K562 (cell line): Measurements from ENCODE around the gene PNPLA8. TPM values are rescaled to one million over a fixed set of nuclear protein-coding genes. Genes with fewer than 3 reads are reported as not detected.

Experiments
- ATAC-seq: fragments of 200-7000 bp; cut with Tn5 transposase; 3 replicates; pipeline ENCODE4 v1.9.1; 2020; ENCODE audit warnings: moderate library complexity
- BruUV-seq: library from RNA; stranded (reverse); fragments of 400-500 nt; replicated peaks from 2 replicates; lab custom pipeline; 2021; lab: Mats Ljungman, UMichigan
- CTCF ChIA-PET: fragments of 300-600 bp; formaldehyde crosslinking; extraction: SDS; loops from one replicate; lab custom pipeline; 2021; ENCODE audit warnings: low intra/inter-chr PET ratio; lab: Yijun Ruan, JAX
- POLR2A ChIA-PET: fragments of 300-600, 350-650 bp; sonication (Branson Sonifier 250); formaldehyde crosslinking; extraction: SDS; loops from one replicate; lab custom pipeline; 2021; ENCODE audit warnings: antibody characterized with exemption, inconsistent platforms; lab: Yijun Ruan, JAX
- DNase-seq, 4 experiments: peaks; one replicate each; pipeline versions ENCODE4 v3.0.0 to v3.0.0-alpha.2; 2011 to 2018; ENCODE audit warnings: low spot score in 3 of 4, mixed read lengths in 3 of 4; ENCODE audit errors: extremely low read depth in 1 of 4
- FAIRE-seq: peaks from 2 replicates; lab custom pipeline; 2011; peaks lifted over from hg19 to GRCh38; lab: Jason Lieb, UNC
- H2AFZ ChIP-seq: 2 replicates; pipeline ENCODE4 v1.6.0; 2011; ENCODE audit warnings: low read depth, low read length, control low read depth, inconsistent platforms
- H3K27ac ChIP-seq: fragments of 200-600 bp; 3 replicates; pipeline ENCODE4 v1.8.0; 2011; ENCODE audit warnings: low read depth, mild to moderate bottlenecking, control low read depth, inconsistent platforms, low read length, moderate library complexity, mixed read lengths; ENCODE audit errors: extremely low read depth
- H3K27me3 ChIP-seq, 2 experiments: fragments of 300-600 bp in 1 of 2; 2 replicates in 1 of 2; 3 replicates in 1 of 2; pipeline versions ENCODE4 v1.6.0 to v1.8.0; 2011; ENCODE audit warnings: inconsistent platforms in 2 of 2, low read length in 2 of 2, mild to moderate bottlenecking in 1 of 2, mixed read lengths in 1 of 2, moderate library complexity in 1 of 2; ENCODE audit not compliant: control insufficient read depth in 2 of 2, insufficient read depth in 2 of 2
- H3K36me3 ChIP-seq: fragments of 300-600 bp; 3 replicates; pipeline ENCODE4 v1.8.0; 2011; ENCODE audit warnings: mild to moderate bottlenecking, low read length, inconsistent platforms; ENCODE audit not compliant: control insufficient read depth, insufficient read depth
- H3K4me1 ChIP-seq, 2 experiments: fragments of 200-600 bp in 1 of 2; replicated peaks in 1 of 2; 2 replicates in 1 of 2; 3 replicates in 1 of 2; pipeline versions ENCODE4 v1.5.1 to v1.8.0; 2011; ENCODE audit warnings: inconsistent platforms in 2 of 2, low read length in 2 of 2, mild to moderate bottlenecking in 1 of 2, mixed read lengths in 1 of 2, moderate library complexity in 1 of 2; ENCODE audit not compliant: control insufficient read depth in 2 of 2, insufficient read depth in 2 of 2
- H3K4me2 ChIP-seq: 2 replicates; pipeline ENCODE4 v1.6.1; 2011; ENCODE audit warnings: low read length, control low read depth, inconsistent platforms, mixed read lengths; ENCODE audit not compliant: insufficient read depth
- H3K4me3 ChIP-seq: fragments of 200-600 bp; sonication (generic), shearing (Covaris generic); 2 replicates; pipeline ENCODE4 v1.5.1; 2016; ENCODE audit warnings: control low read depth, inconsistent platforms
- H3K79me2 ChIP-seq: fragments of 200-600 bp; 3 replicates; pipeline ENCODE4 v1.8.0; 2011; ENCODE audit warnings: low read length, inconsistent platforms; ENCODE audit not compliant: control insufficient read depth, insufficient read depth
- H3K9ac ChIP-seq, 2 experiments: 2 replicates each; pipeline versions ENCODE4 v1.6.0 to v1.6.1; 2011; ENCODE audit warnings: low read depth in 2 of 2, low read length in 2 of 2, control low read depth in 1 of 2, inconsistent platforms in 1 of 2, mild to moderate bottlenecking in 1 of 2, mixed read lengths in 1 of 2; ENCODE audit not compliant: insufficient read depth in 1 of 2
- H3K9me1 ChIP-seq: one replicate; pipeline ENCODE4 v1.6.0; 2011; ENCODE audit warnings: inconsistent platforms, mild to moderate bottlenecking, low read length, moderate library complexity; ENCODE audit not compliant: control insufficient read depth, insufficient read depth
- H3K9me3 ChIP-seq: replicated peaks from 2 replicates; pipeline ENCODE4 v1.5.1; 2011; ENCODE audit warnings: low read depth, low read length, inconsistent platforms; ENCODE audit not compliant: control insufficient read depth, insufficient read depth
- H4K20me1 ChIP-seq: replicated peaks from 2 replicates; pipeline ENCODE4 v1.6.1; 2011; ENCODE audit warnings: low read length, inconsistent platforms, mixed read lengths; ENCODE audit not compliant: control insufficient read depth, insufficient read depth
- C11orf30 ChIP-seq: fragments of 450-650 bp; IDR thresholded peaks from 2 replicates; pipeline ENCODE4 v1.6.1; 2016; ENCODE audit warnings: low read depth, mild to moderate bottlenecking
- MAFG ChIP-seq: fragments of 450-650 bp; conservative IDR thresholded peaks from 2 replicates; pipeline ENCODE4 v1.6.1; 2016; ENCODE audit warnings: missing genetic modification characterization, missing compliant biosample characterization
- NUFIP1 ChIP-seq: fragments of 450-650 bp; IDR thresholded peaks from 2 replicates; pipeline ENCODE4 v1.6.1; 2018; ENCODE audit not compliant: partially characterized antibody
- ZNF316 ChIP-seq: fragments of 450-650 bp; IDR thresholded peaks from 2 replicates; pipeline ENCODE4 v1.6.1; 2016
- ZNF384 ChIP-seq: IDR thresholded peaks from 2 replicates; pipeline ENCODE4 v1.6.1; 2012; ENCODE audit warnings: low read depth, low read length, improper control_type of control experiment
- WGBS: fragments of 100-300 bp; shearing (Covaris generic); methylation state at CpG from one replicate; pipeline ENCODE4 v1.1.6; 2016; ENCODE audit warnings: low coverage, mixed read lengths; ENCODE audit not compliant: insufficient coverage; ENCODE audit errors: missing lambda C conversion rate; 5-methylcytosine and 5-hydroxymethylcytosine counted together
- in situ Hi-C: fragments of 300-500 bp; cut with MboI; formaldehyde crosslinking; loops from 4 replicates; pipeline ENCODE4 v1.15.0; 2018; ENCODE audit warnings: inconsistent platforms, mixed read lengths
- intact Hi-C: fragments of 100-400 bp; cut with micrococcal nuclease; formaldehyde crosslinking; loops from 2 replicates; pipeline ENCODE4 v1.14.2; 2022
- polyA plus RNA-seq, 8 experiments: library from polyadenylated mRNA; depleted of rRNA in 4 of 8; stranded (reverse) in 5 of 8; unstranded in 3 of 8; fragments of >200 nt; fragmentation: Nextera tagmentation in 2 of 8; fragmentation: Illumina TruSeq in 1 of 8; extraction: Ambion mirVana in 2 of 8; extraction: Trizol in 1 of 8; gene quantifications; 2 replicates each; pipeline versions ENCODE4 v1.2.1 to v1.2.3, GENCODE V29; 2011 to 2014; ENCODE audit warnings: inconsistent platforms in 1 of 8, missing spikeins in 1 of 8
- total RNA-seq, 7 experiments: library from RNA; depleted of rRNA in 6 of 7; stranded (reverse); fragments of >200 nt in 6 of 7; fragmentation: Illumina TruSeq in 2 of 7; extraction: Trizol in 2 of 7; gene quantifications; 2 replicates each; pipeline versions ENCODE4 v1.2.1 to v1.2.3, GENCODE V29; 2011 to 2021; ENCODE audit warnings: low replicate concordance in 1 of 7
- TF ChIP-seq, protein P1 (sequence below): fragments of 250-450 bp; sonication (Bioruptor Pico); IDR thresholded peaks from 2 replicates; pipeline ENCODE4 v1.5.0; 2021

The PNPLA8 gene
- total and polyA plus RNA-seq, 9 of the 15 experiments (the other 6 are each of a cell fraction or from before 2014, with no cell fraction given) = 12.8 to 27.6 (median 16.3) TPM

DNA sequence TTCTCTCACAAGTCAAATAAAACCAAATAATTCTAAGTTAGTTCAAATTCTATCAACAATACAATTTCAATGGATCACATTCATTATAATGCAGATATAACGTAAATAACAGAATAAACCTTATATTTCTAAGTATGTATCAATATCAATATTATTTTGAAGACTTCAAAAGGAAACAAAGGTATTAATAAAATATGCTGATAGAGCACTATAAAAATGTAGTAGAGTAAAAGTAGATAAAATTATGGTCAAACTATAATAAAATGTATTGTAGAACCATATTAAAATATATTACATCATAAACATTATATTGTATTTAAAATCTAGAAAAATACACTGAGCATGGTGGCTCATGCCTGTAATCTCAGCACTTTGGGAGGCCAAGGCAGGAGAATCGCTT is 46.2 kb downstream of the PNPLA8 start:
- H4K20me1 ChIP-seq = no peaks in the 10 kb centered on the region
- ATAC-seq (no peak), FAIRE-seq (no peak), DNase-seq (no peak)
- intact Hi-C loops (no loop called here), in situ Hi-C loops (loop anchor here (10.0 kb wide), 1 partner anchor 305 kb away; no protein-coding TSS in a partner anchor)
- no peaks in the 10 kb centered on the region for H3K9me1 ChIP-seq
- H3K9ac ChIP-seq = no peak overlapping the region
- no peak overlapping the region for H3K4me2 ChIP-seq
- BruUV-seq = no TSS peak
- H3K27me3 ChIP-seq = no peaks in the 10 kb centered on the region
- no peaks in the 10 kb centered on the region for H3K79me2 ChIP-seq
- CTCF ChIA-PET = no interaction called here
- POLR2A ChIA-PET = interaction anchor here (1.0 to 1.4 kb wide), 2 partner anchors 11 kb away, joined by 3 to 4 read pairs; no protein-coding TSS in a partner anchor
- no peaks in the 10 kb centered on the region for H3K36me3 ChIP-seq
- TF ChIP-seq NUFIP1 (no peak), MAFG (peak; percentile 49), ZNF316 (peak; percentile 93), ZNF384 (no peak), C11orf30 (peak; percentile 73)
- TF ChIP-seq, protein P1, sequence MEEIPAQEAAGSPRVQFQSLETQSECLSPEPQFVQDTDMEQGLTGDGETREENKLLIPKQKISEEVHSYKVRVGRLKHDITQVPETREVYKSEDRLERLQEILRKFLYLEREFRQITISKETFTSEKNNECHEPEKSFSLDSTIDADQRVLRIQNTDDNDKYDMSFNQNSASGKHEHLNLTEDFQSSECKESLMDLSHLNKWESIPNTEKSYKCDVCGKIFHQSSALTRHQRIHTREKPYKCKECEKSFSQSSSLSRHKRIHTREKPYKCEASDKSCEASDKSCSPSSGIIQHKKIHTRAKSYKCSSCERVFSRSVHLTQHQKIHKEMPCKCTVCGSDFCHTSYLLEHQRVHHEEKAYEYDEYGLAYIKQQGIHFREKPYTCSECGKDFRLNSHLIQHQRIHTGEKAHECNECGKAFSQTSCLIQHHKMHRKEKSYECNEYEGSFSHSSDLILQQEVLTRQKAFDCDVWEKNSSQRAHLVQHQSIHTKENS (CRISPR knock-in tag) = no peak
- WGBS = 86% methylated on average over 2 of the region's 2 CpGs
- no peak overlapping the region for H2AFZ ChIP-seq
- no peaks in the 10 kb centered on the region for H3K9me3 ChIP-seq
- H3K4me1 ChIP-seq = no peaks in the 10 kb centered on the region
- H3K27ac ChIP-seq = no peak overlapping the region
- no peak overlapping the region for H3K4me3 ChIP-seq
